Measurements from ENCODE around the gene GORAB.

GORAB gene

GRCh38 chr1:170531758-170532657 lies at the start of gene GORAB:
Gene GORAB, plus strand, starts transcription at chr1:170532166. Its CDS starts 58 bp downstream, at chr1:170532224.
- FAIRE-seq = peak; percentile 62

GRCh38 chr1:170483051-170483450 lies 48.9 kb upstream of the GORAB start:
- no peak for FAIRE-seq

DNA sequence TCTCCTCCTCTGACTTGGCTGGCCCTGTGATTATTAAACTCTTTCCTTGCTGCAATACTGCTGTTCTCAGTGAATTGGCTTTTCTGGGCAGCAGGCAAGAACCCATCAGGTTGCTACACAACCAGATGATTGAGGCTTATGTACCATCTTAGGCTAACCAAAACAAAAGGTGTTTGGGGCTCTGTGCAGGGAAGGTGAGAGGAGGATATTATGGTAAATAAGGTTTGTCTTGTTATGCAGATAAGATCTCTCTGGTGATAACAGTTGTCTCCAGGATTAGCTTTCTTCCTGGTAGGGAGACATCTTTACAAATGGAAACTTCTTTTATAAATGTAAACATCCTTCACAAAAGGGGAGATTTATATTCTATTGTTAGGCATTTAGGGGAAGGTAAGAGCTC lies 44.5 kb upstream of the GORAB start:
- FAIRE-seq = no peak

DNA sequence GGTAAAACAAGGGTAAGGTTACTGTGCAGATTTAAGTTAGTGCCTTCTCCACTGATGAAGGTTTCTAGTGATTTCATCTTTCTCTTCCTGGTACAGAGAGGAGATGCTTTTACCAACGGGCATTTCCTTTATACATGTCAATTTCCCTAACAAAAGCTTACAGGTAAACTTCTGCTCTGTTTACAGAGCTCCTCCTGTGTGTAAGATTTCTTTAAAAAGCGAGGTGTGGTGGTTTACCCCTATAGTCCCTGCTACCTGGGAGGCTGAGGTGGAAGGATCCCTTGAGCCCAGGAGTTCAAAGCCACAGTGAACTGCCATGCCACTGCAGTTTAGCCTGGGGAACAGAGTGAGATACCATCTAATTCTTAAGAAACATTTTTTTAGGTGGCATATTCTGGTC lies 40.7 kb upstream of the GORAB start:
- FAIRE-seq = no peak

- FAIRE-seq = no peak
Observed at GRCh38 chr1:170494369-170494768, 37.6 kb upstream of the GORAB start.

DNA sequence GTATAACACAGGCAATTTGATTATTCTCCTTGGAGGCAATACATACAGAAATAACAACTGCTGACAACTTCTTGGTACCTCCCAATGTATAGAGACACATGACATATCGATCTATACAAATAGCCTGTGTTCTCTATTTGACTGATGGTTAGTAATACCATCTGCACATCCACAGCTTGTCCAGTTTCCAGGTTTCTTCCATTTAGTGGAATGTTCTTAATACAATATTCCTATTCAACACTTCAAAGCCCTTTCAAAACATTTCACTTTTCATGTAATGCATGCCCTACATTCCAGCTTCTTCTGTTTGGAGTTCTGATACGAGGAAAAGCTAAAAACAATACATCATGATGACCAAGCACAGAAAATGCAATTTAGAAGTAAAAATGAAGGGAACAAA lies 37.0 kb upstream of the GORAB start:
- FAIRE-seq = no peak

- no peak for FAIRE-seq
Observed at GRCh38 chr1:170498876-170499275, 33.1 kb upstream of the GORAB start.

DNA sequence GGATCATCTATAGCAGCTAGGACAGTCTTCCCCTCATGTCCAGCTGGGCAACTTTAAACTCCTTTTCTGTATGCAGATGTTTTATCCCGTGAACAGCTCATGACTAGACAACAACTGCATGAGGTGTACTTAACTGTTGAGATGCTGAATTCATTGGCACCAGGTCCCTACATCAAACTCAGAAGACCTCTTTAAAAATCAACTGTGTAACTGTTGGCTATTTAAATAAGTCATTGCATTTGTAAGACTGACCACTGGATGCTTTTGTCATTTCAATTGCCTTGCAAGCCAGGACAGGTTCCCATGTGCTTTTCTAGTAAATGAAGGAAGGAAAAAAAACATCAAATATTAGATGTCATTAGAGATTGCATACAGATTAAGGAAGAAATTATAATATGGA lies 28.3 kb upstream of the GORAB start:
- FAIRE-seq = no peak

DNA sequence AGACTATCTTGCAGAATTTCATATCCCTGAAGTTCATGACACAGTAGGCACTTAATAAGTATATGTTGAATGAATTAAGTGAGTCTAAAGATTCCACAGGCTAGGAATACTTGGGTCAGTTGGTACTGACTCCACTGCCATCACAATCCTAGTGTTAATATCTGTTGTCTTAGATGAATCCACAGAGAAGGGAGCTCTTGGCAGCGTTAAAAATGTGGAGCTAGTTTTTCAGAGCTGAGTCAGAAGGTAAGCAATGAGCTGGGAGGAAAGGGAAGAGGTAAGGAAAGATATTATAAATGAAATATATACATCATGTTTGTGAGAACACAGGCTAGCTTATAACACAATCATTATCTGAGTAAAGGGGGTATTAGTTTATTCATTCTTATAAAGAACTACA lies 21.8 kb upstream of the GORAB start:
- no peak for FAIRE-seq

DNA sequence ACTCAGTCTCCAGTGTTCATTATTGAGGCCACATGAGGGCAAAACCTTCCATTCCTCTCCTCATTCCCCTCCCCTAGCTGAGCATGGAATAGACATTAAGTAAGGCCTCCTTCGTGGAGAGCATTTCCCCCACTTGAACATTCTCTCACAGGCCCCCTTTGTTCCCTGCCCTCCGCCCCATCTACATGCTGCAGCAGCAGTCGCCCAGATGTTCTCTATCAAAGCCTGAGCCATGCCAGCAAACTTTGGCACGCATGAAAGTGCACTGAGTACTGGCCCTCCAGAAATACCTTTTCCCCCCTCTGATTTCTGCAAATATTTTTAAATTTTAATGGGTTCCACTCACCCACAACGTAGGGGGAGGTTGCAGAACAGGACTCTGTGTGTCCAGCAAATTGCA lies 20.9 kb upstream of the GORAB start:
- no peak for FAIRE-seq

GRCh38 chr1:170513138-170513537 lies 18.8 kb upstream of the GORAB start:
- FAIRE-seq = no peak

DNA sequence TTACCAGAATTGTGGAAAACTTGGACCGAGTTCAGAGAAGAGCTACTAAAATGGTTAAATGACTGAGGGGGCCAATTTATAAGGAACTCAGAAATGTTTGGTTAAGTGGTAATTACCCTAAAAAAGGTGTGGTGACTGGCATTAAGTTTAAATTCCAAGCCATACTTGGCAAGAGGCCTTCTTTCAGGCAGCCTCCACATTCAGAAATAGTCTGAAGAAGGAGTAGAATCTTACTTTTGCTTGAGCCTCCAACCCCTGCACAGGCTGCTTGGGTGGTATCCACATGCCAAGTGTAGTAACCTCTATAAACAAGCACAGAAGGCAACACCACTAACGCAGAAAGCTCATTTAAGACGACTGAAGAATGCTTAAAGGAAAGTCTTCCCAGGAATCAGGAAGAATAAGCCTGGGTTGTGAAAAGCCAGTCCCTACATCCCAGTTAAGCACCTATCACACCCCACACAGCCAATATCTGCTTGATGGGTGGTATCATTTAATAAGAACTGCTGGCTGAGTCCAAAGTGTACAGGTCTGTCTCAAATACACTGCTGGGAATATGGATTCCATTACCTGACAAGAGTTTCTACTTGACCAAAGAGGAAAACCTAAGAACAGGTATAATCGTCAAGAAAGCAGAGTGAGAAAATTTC lies 13.7 kb upstream of the GORAB start:
- no peak for FAIRE-seq

DNA sequence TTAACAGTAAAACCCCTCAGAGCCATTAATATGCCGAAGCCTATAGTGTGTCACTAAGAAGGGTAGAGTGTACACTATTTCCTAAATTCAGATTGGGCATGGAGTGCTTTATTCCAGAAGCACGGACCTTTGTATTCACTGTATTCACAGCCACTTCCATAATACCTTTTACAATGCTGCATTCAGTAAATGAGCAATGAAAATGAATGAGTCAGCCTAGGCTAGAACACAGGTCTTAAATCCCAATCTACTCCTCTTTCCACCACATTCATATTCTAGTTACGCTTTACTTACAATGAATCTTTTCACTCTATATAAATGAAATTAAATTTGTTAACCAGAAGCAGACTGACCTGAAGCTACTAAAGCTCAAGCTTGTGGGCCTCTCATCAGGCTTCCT lies 13.0 kb upstream of the GORAB start:
- FAIRE-seq = no peak

DNA sequence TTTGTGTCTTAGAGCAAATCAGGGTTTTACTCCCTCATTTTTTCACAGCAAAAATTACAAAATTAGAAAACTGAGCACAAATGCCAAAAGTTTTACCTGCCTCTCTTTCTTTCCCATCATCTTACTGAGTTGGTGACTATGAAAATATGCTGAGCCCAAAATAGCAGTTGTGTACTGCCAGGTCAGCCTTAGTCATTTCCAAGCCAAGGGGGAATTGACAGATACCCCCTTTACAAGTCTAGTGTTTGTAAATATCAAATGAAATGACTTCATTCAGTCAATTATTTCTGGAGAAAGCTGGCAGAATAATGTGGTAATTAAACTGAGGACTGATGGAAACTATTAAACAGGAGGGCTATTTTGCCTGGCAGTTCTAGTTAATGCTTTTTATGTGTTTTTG lies 11.4 kb upstream of the GORAB start:
- no peak for FAIRE-seq

- FAIRE-seq = no peak
Observed at GRCh38 chr1:170521818-170522217, 10.1 kb upstream of the GORAB start.

GRCh38 chr1:170530972-170531757 lies 801 bp upstream of the GORAB start:
- peak; percentile 24 for FAIRE-seq

GRCh38 chr1:170533298-170533697 lies 1.3 kb downstream of the GORAB start:
- no peak for FAIRE-seq

DNA sequence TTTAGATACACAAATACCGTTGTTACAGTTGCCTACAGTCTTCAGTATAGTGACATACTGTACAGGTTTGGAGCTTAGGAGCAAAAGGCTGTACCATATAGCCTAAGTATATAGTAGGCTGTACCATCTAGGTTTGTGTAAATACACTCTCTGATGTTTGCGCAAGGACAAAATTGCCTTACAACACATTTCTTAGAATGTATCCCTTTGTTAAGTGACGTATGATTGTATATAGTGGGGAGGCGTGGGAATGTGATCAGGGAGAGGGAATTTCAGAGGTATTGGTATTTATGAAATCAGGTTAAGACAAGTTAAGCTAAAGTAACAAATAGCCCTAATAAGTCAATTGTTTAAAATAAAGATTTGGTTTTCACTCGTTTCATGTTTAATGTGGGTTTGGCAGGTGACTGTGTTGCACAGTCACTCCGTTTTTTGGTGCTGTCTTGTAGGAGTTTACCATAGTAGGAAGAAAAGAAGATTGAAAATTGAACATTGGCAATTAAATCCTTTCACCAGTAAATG lies 2.7 kb downstream of the GORAB start:
- FAIRE-seq = no peak

- no peak for FAIRE-seq
Observed at GRCh38 chr1:170535418-170535817, 3.5 kb downstream of the GORAB start.

DNA sequence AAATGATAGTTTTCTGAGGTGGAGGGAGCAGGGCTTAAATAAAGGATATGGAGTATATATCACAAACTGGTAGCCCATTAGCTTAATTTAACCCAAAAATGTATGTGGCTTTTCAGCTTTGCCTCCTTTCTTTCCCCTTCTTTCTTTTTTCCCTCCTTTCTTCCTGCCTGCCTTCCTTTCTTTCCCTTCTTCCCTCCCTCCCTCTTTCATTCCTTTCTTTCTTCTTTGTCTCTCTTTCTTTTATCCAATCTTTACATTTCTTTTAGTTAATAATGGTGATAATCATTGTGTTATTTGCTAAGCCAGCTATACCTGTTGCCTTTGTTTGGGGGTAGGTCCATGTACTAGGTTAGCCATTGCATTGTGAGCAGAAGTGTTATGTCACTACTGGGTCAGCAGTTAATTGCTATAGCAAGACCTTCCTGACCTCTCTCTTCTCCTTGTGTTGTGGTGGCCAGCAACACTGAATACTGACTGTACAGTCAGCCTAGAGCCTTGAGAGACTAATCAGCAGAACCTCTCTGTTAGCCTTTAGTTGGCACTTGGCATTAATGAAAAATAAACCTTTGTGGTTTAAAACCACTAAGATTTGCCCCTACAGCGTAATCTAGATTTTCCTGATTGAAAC lies 5.1 kb downstream of the GORAB start:
- no peak for FAIRE-seq

DNA sequence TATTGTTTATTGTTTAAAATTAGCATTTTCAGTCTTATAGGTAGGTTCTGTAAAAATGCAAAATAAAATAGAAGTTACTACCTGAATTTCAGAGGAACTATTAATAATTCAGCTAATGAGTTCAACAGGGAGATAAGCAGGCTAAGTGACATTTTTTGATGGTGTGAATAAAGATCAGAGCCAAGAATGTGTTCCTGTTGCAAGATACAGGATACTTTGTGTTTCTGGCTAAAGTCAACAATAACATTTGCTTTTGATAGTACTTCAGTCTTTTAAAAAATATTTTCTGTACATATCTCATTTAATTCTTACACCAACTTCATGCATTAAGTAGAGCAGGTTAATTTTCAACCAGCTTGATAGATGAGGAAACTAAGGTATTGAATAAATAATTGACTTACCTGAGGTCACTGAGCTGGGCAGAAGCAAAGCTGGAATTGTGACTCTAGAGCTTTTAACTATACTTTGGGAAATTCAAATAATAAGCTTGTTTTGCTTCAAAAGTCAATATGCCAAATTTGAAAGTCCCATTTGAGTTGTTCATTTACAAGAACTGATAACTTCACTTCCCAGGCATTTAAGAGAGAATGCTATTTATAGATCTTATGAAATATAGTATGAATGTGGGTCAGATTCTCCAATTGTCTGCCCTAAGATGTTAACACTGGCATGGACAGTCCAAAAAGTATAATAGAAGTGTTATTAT lies 6.0 kb downstream of the GORAB start:
- peak; percentile 17 for FAIRE-seq

- no peak for FAIRE-seq
Observed at GRCh38 chr1:170538687-170539086, 6.7 kb downstream of the GORAB start.
